HEK293 (cell line): ENCODE data around the gene CRYZL1.

Source experiments
- CTCF ChIA-PET: fragments of 350-600 bp; formaldehyde crosslinking; extraction: SDS; loops from one replicate; lab custom pipeline; 2021; ENCODE audit warnings: antibody characterized with exemption; lab: Yijun Ruan, JAX
- POLR2A ChIA-PET: fragments of 300-600 bp; formaldehyde crosslinking; extraction: SDS; loops from one replicate; lab custom pipeline; 2020; ENCODE audit warnings: antibody characterized with exemption, inconsistent platforms; lab: Yijun Ruan, JAX
- H3K27ac ChIP-seq: fragments of 200-500 bp; sonication (Bioruptor generic); 2 replicates; pipeline ENCODE4 v1.5.1; 2014; ENCODE audit warnings: low read depth, low read length, control low read depth, inconsistent platforms; ENCODE audit errors: extremely low read depth
- H3K36me3 ChIP-seq, 2 experiments: fragments of 200-500 bp in 1 of 2; sonication (Bioruptor generic) in 1 of 2; 1 replicate in 1 of 2; 2 replicates in 1 of 2; pipeline ENCODE4 v1.5.1; 2014 to 2017; ENCODE audit warnings: inconsistent platforms in 2 of 2, low read length in 2 of 2; ENCODE audit not compliant: control insufficient read depth in 2 of 2, insufficient read depth in 1 of 2
- H3K4me1 ChIP-seq: fragments of 200-500 bp; sonication (Bioruptor generic); 2 replicates; pipeline ENCODE4 v1.5.1; 2014; ENCODE audit warnings: mild to moderate bottlenecking, low read length, inconsistent platforms; ENCODE audit not compliant: control insufficient read depth, insufficient read depth
- H3K4me3 ChIP-seq: 2 replicates; pipeline ENCODE4 v1.5.1; 2011; ENCODE audit warnings: low read depth, mild to moderate bottlenecking, control low read depth, low read length, moderate library complexity
- H3K9me3 ChIP-seq: fragments of 200-500 bp; sonication (Bioruptor generic); 2 replicates; pipeline ENCODE4 v1.5.1; 2014; ENCODE audit warnings: low read depth, low read length, inconsistent platforms; ENCODE audit not compliant: control insufficient read depth, insufficient read depth
- BCL11B ChIP-seq: fragments of 450-650 bp; formaldehyde crosslinking; IDR thresholded peaks from 2 replicates; pipeline ENCODE4 v1.5.1; 2016; ENCODE audit warnings: low read depth, missing biosample characterization, missing genetic modification characterization
- YY2 ChIP-seq: fragments of 450-650 bp; formaldehyde crosslinking; IDR thresholded peaks from 2 replicates; pipeline ENCODE4 v1.5.1; 2016; ENCODE audit warnings: missing biosample characterization, missing genetic modification characterization
- ZBTB17 ChIP-seq: fragments of 450-650 bp; formaldehyde crosslinking; IDR thresholded peaks from 2 replicates; pipeline ENCODE4 v1.5.1; 2016; ENCODE audit warnings: missing biosample characterization, missing genetic modification characterization
- ZBTB21 ChIP-seq: fragments of 450-650 bp; formaldehyde crosslinking; IDR thresholded peaks from 2 replicates; pipeline ENCODE4 v1.5.1; 2017; ENCODE audit warnings: missing biosample characterization, missing genetic modification characterization
- ZEB2 ChIP-seq: fragments of 450-650 bp; formaldehyde crosslinking; IDR thresholded peaks from 2 replicates; pipeline ENCODE4 v1.5.1; 2016; ENCODE audit warnings: missing biosample characterization, missing genetic modification characterization
- ZNF133 ChIP-seq: fragments of 450-650 bp; formaldehyde crosslinking; IDR thresholded peaks from 2 replicates; pipeline ENCODE4 v1.5.1; 2016; ENCODE audit warnings: missing biosample characterization, missing genetic modification characterization
- ZNF174 ChIP-seq: fragments of 450-650 bp; formaldehyde crosslinking; IDR thresholded peaks from 2 replicates; pipeline ENCODE4 v1.5.0; 2017; ENCODE audit warnings: missing biosample characterization, mild to moderate bottlenecking, missing genetic modification characterization
- ZNF394 ChIP-seq: fragments of 450-650 bp; formaldehyde crosslinking; IDR thresholded peaks from 2 replicates; pipeline ENCODE4 v1.5.1; 2016; ENCODE audit warnings: missing biosample characterization, missing genetic modification characterization, mild to moderate bottlenecking, moderate library complexity, borderline replicate concordance
- ZNF558 ChIP-seq: fragments of 450-650 bp; formaldehyde crosslinking; IDR thresholded peaks from 2 replicates; pipeline ENCODE4 v1.5.1; 2016; ENCODE audit warnings: missing biosample characterization, missing genetic modification characterization
- ZNF624 ChIP-seq: fragments of 450-650 bp; formaldehyde crosslinking; IDR thresholded peaks from 2 replicates; pipeline ENCODE4 v1.5.1; 2017; ENCODE audit warnings: missing biosample characterization, missing genetic modification characterization
- ZNF629 ChIP-seq: fragments of 450-650 bp; formaldehyde crosslinking; IDR thresholded peaks from 2 replicates; pipeline ENCODE4 v1.5.1; 2017; ENCODE audit warnings: missing biosample characterization, missing genetic modification characterization
- ZNF658 ChIP-seq: fragments of 450-650 bp; formaldehyde crosslinking; IDR thresholded peaks from 2 replicates; pipeline ENCODE4; 2016; ENCODE audit warnings: missing biosample characterization, missing genetic modification characterization
- ZNF747 ChIP-seq: fragments of 450-650 bp; formaldehyde crosslinking; IDR thresholded peaks from 2 replicates; pipeline ENCODE4 v1.5.1; 2016; ENCODE audit warnings: missing biosample characterization, missing genetic modification characterization
- ZNF777 ChIP-seq: fragments of 450-650 bp; formaldehyde crosslinking; IDR thresholded peaks from 2 replicates; pipeline ENCODE4 v1.5.1; 2017; ENCODE audit warnings: missing biosample characterization, missing genetic modification characterization, borderline replicate concordance
- ZNF792 ChIP-seq: fragments of 450-650 bp; formaldehyde crosslinking; IDR thresholded peaks from 2 replicates; pipeline ENCODE4 v1.5.1; 2016; ENCODE audit warnings: missing biosample characterization, missing genetic modification characterization
- TF ChIP-seq, protein P1 (sequence below): fragments of 450-650 bp; formaldehyde crosslinking; IDR thresholded peaks from 2 replicates; pipeline ENCODE4 v1.5.1; 2016; ENCODE audit warnings: missing biosample characterization, missing genetic modification characterization
- TF ChIP-seq, protein P2 (sequence below): fragments of 450-650 bp; formaldehyde crosslinking; IDR thresholded peaks from 2 replicates; pipeline ENCODE4 v1.5.1; 2016; ENCODE audit warnings: missing biosample characterization, missing genetic modification characterization
- TF ChIP-seq, protein P3 (sequence below): fragments of 450-650 bp; formaldehyde crosslinking; IDR thresholded peaks from 2 replicates; pipeline ENCODE4 v1.5.1; 2016; ENCODE audit warnings: missing biosample characterization, missing genetic modification characterization, borderline replicate concordance
- TF ChIP-seq, protein P4 (sequence below): fragments of 450-650 bp; formaldehyde crosslinking; IDR thresholded peaks from 2 replicates; pipeline ENCODE4 v1.5.1; 2016; ENCODE audit warnings: missing biosample characterization, missing genetic modification characterization, borderline replicate concordance

The CRYZL1 gene

DNA sequence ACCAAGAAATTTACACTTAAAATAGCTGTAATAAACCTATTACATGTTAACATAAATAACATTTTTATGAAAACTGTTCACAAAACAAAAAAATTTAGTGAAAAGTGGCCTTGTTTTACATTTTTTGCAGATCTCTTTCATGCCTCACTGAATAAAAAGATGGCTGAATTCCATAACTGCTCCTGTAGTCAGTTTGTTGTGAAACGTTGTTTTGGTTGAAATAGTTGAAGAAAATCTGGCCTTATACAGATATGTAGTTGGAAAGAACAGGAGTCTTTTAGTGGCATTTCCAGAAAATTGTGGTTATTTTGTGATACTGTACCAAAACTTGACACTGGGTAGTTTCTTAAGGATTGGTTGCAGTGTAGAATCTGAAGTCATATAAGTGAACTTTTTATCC is 18.9 kb upstream of the CRYZL1 start:
- no peak overlapping the region for H3K27ac ChIP-seq
- no peaks in the 10 kb centered on the region for H3K36me3 ChIP-seq
- POLR2A ChIA-PET, result no interaction called here
- H3K9me3 ChIP-seq, result no peaks in the 10 kb centered on the region
- no peak for TF ChIP-seq ZNF658 (tag by site-specific recombination)
- no peak for TF ChIP-seq ZNF133 (tag by site-specific recombination)
- TF ChIP-seq, protein P1, sequence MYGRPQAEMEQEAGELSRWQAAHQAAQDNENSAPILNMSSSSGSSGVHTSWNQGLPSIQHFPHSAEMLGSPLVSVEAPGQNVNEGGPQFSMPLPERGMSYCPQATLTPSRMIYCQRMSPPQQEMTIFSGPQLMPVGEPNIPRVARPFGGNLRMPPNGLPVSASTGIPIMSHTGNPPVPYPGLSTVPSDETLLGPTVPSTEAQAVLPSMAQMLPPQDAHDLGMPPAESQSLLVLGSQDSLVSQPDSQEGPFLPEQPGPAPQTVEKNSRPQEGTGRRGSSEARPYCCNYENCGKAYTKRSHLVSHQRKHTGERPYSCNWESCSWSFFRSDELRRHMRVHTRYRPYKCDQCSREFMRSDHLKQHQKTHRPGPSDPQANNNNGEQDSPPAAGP (tag by site-specific recombination), result no peak
- TF ChIP-seq, protein P2, sequence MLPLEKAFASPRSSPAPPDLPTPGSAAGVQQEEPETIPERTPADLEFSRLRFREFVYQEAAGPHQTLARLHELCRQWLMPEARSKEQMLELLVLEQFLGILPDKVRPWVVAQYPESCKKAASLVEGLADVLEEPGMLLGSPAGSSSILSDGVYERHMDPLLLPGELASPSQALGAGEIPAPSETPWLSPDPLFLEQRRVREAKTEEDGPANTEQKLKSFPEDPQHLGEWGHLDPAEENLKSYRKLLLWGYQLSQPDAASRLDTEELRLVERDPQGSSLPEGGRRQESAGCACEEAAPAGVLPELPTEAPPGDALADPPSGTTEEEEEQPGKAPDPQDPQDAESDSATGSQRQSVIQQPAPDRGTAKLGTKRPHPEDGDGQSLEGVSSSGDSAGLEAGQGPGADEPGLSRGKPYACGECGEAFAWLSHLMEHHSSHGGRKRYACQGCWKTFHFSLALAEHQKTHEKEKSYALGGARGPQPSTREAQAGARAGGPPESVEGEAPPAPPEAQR (tag by site-specific recombination), result no peak
- TF ChIP-seq ZNF792 (tag by site-specific recombination), result no peak
- no peak for TF ChIP-seq ZEB2 (tag by site-specific recombination)
- TF ChIP-seq YY2, result no peak
- TF ChIP-seq ZNF394, result no peak
- no peak for TF ChIP-seq ZNF777 (tag by site-specific recombination)
- TF ChIP-seq, protein P3, sequence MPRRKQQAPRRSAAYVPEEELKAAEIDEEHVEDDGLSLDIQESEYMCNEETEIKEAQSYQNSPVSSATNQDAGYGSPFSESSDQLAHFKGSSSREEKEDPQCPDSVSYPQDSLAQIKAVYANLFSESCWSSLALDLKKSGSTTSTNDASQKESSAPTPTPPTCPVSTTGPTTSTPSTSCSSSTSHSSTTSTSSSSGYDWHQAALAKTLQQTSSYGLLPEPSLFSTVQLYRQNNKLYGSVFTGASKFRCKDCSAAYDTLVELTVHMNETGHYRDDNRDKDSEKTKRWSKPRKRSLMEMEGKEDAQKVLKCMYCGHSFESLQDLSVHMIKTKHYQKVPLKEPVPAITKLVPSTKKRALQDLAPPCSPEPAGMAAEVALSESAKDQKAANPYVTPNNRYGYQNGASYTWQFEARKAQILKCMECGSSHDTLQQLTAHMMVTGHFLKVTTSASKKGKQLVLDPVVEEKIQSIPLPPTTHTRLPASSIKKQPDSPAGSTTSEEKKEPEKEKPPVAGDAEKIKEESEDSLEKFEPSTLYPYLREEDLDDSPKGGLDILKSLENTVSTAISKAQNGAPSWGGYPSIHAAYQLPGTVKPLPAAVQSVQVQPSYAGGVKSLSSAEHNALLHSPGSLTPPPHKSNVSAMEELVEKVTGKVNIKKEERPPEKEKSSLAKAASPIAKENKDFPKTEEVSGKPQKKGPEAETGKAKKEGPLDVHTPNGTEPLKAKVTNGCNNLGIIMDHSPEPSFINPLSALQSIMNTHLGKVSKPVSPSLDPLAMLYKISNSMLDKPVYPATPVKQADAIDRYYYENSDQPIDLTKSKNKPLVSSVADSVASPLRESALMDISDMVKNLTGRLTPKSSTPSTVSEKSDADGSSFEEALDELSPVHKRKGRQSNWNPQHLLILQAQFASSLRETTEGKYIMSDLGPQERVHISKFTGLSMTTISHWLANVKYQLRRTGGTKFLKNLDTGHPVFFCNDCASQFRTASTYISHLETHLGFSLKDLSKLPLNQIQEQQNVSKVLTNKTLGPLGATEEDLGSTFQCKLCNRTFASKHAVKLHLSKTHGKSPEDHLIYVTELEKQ (tag by site-specific recombination), result no peak
- TF ChIP-seq ZNF624 (tag by site-specific recombination), result no peak
- TF ChIP-seq ZNF747 (tag by site-specific recombination), result no peak
- TF ChIP-seq, protein P4, sequence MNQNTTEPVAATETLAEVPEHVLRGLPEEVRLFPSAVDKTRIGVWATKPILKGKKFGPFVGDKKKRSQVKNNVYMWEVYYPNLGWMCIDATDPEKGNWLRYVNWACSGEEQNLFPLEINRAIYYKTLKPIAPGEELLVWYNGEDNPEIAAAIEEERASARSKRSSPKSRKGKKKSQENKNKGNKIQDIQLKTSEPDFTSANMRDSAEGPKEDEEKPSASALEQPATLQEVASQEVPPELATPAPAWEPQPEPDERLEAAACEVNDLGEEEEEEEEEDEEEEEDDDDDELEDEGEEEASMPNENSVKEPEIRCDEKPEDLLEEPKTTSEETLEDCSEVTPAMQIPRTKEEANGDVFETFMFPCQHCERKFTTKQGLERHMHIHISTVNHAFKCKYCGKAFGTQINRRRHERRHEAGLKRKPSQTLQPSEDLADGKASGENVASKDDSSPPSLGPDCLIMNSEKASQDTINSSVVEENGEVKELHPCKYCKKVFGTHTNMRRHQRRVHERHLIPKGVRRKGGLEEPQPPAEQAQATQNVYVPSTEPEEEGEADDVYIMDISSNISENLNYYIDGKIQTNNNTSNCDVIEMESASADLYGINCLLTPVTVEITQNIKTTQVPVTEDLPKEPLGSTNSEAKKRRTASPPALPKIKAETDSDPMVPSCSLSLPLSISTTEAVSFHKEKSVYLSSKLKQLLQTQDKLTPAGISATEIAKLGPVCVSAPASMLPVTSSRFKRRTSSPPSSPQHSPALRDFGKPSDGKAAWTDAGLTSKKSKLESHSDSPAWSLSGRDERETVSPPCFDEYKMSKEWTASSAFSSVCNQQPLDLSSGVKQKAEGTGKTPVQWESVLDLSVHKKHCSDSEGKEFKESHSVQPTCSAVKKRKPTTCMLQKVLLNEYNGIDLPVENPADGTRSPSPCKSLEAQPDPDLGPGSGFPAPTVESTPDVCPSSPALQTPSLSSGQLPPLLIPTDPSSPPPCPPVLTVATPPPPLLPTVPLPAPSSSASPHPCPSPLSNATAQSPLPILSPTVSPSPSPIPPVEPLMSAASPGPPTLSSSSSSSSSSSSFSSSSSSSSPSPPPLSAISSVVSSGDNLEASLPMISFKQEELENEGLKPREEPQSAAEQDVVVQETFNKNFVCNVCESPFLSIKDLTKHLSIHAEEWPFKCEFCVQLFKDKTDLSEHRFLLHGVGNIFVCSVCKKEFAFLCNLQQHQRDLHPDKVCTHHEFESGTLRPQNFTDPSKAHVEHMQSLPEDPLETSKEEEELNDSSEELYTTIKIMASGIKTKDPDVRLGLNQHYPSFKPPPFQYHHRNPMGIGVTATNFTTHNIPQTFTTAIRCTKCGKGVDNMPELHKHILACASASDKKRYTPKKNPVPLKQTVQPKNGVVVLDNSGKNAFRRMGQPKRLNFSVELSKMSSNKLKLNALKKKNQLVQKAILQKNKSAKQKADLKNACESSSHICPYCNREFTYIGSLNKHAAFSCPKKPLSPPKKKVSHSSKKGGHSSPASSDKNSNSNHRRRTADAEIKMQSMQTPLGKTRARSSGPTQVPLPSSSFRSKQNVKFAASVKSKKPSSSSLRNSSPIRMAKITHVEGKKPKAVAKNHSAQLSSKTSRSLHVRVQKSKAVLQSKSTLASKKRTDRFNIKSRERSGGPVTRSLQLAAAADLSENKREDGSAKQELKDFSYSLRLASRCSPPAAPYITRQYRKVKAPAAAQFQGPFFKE, result no peak
- TF ChIP-seq ZNF629 (tag by site-specific recombination), result no peak
- no peak for TF ChIP-seq ZBTB17 (tag by site-specific recombination)
- no peak for TF ChIP-seq ZNF174 (tag by site-specific recombination)
- TF ChIP-seq ZNF558 (tag by site-specific recombination), result no peak
- TF ChIP-seq ZBTB21 (tag by site-specific recombination), result no peak
- TF ChIP-seq BCL11B (tag by site-specific recombination), result no peak
- H3K4me3 ChIP-seq, result no peak overlapping the region
- CTCF ChIA-PET, result interaction anchor here (0.7 kb wide), 1 partner anchor 15 kb away, joined by 4 read pairs; no protein-coding TSS in a partner anchor
- peaks cover 2% of the 10 kb centered on the region; the same call in 1 of the 2 replicates for H3K4me1 ChIP-seq
